Esophagus muscularis mucosa (tissue), 3 donors: ENCODE data around the gene AFM.

Experiments
- POLR2A ChIP-seq: fragments of 450-650 bp; IDR thresholded peaks from one replicate; pipeline ENCODE4 v1.6.1; 2017; ENCODE audit warnings: antibody characterized with exemption, moderate library complexity, mild to moderate bottlenecking, low read depth
- POLR2AphosphoS5 ChIP-seq, 2 donors: sonication (generic); formaldehyde crosslinking; IDR thresholded peaks; one replicate each; pipeline ENCODE4 v1.6.1; 2017; ENCODE audit warnings: antibody characterized with exemption in 2 of 2
- TF ChIP-seq, protein P1 (sequence below), 3 experiments: fragments of 200-600 bp in 2 of 3; fragments of 450-650 bp in 1 of 3; sonication (generic) in 2 of 3; IDR thresholded peaks; one replicate each; pipeline ENCODE4 v1.5.1; 2017 to 2019; ENCODE audit warnings: antibody characterized with exemption in 3 of 3, mild to moderate bottlenecking in 2 of 3, moderate library complexity in 1 of 3

DNA sequence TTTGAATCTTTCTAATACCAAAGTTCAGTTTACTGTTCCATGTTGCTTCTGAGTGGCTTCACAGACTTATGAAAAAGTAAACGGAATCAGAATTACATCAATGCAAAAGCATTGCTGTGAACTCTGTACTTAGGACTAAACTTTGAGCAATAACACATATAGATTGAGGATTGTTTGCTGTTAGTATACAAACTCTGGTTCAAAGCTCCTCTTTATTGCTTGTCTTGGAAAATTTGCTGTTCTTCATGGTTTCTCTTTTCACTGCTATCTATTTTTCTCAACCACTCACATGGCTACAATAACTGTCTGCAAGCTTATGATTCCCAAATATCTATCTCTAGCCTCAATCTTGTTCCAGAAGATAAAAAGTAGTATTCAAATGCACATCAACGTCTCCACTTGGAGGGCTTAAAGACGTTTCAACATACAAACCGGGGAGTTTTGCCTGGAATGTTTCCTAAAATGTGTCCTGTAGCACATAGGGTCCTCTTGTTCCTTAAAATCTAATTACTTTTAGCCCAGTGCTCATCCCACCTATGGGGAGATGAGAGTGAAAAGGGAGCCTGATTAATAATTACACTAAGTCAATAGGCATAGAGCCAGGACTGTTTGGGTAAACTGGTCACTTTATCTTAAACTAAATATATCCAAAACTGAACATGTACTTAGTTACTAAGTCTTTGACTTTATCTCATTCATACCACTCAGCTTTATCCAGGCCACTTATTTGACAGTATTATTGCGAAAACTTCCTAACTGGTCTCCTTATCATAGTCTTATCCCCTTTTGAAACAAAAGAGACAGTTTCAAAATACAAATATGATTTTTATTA, 49.2 kb upstream of the AFM start:
- TF ChIP-seq POLR2A (no peak), POLR2AphosphoS5 (IDR thresholded peaks at IDR 0.05) (no peak)
- TF ChIP-seq, protein P1, sequence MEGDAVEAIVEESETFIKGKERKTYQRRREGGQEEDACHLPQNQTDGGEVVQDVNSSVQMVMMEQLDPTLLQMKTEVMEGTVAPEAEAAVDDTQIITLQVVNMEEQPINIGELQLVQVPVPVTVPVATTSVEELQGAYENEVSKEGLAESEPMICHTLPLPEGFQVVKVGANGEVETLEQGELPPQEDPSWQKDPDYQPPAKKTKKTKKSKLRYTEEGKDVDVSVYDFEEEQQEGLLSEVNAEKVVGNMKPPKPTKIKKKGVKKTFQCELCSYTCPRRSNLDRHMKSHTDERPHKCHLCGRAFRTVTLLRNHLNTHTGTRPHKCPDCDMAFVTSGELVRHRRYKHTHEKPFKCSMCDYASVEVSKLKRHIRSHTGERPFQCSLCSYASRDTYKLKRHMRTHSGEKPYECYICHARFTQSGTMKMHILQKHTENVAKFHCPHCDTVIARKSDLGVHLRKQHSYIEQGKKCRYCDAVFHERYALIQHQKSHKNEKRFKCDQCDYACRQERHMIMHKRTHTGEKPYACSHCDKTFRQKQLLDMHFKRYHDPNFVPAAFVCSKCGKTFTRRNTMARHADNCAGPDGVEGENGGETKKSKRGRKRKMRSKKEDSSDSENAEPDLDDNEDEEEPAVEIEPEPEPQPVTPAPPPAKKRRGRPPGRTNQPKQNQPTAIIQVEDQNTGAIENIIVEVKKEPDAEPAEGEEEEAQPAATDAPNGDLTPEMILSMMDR (IDR thresholded peaks at IDR 0.05), result no peak
